ENCODE measurements around the gene EXO1.

EXO1 gene

DNA sequence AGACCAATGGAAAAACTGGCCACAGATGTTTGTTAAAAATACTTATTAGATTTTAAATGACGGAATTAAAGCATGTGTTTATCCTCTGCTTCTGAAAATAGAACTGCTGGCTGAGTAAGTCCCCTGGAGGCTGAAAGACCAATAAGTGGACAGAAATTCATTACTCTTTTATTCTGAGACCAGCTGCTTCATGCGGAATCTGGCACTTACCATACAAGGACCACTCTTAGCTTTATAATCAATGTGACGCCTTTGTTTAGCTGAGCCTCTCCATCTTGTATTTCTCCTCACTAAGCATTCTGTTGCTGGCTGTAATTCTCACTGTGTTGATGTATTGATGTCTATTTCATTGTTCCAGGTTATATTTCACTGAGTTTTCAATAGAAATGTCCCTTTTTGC lies 6.3 kb upstream of the EXO1 start:
- no peak for DNase-seq (ENCODE audit: low read depth)
- TF ChIP-seq, protein P1, sequence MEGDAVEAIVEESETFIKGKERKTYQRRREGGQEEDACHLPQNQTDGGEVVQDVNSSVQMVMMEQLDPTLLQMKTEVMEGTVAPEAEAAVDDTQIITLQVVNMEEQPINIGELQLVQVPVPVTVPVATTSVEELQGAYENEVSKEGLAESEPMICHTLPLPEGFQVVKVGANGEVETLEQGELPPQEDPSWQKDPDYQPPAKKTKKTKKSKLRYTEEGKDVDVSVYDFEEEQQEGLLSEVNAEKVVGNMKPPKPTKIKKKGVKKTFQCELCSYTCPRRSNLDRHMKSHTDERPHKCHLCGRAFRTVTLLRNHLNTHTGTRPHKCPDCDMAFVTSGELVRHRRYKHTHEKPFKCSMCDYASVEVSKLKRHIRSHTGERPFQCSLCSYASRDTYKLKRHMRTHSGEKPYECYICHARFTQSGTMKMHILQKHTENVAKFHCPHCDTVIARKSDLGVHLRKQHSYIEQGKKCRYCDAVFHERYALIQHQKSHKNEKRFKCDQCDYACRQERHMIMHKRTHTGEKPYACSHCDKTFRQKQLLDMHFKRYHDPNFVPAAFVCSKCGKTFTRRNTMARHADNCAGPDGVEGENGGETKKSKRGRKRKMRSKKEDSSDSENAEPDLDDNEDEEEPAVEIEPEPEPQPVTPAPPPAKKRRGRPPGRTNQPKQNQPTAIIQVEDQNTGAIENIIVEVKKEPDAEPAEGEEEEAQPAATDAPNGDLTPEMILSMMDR (IDR thresholded peaks at IDR 0.05; ENCODE audit: low read depth, low read length, missing control alignments) = no peak
- H3K4me3 ChIP-seq (ENCODE audit: low read depth, low read length) = no peak overlapping the region

DNA sequence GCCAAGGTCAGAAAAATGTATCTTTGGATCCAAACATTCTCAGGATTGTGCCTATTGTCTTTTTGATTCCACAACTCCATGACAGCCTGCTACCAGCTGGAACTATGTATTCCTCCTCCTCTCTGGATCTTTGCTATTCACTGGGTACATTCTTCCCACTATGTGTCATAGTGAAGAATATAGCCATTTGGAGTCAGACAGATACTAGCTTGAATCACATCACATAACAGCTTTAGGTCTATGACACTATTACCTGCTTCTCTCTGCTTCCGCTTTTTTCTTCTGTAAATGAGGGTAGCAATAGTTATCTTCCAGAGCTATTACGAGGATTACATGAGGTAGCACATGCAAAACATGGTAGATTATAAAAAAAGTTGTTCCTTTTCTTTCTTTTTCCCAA lies 5.4 kb upstream of the EXO1 start:
- TF ChIP-seq, protein P1 (IDR thresholded peaks at IDR 0.05; ENCODE audit: low read depth, low read length, missing control alignments) = no peak
- H3K4me3 ChIP-seq (ENCODE audit: low read depth, low read length) = no peak overlapping the region
- no peak for DNase-seq (ENCODE audit: low read depth)

DNA sequence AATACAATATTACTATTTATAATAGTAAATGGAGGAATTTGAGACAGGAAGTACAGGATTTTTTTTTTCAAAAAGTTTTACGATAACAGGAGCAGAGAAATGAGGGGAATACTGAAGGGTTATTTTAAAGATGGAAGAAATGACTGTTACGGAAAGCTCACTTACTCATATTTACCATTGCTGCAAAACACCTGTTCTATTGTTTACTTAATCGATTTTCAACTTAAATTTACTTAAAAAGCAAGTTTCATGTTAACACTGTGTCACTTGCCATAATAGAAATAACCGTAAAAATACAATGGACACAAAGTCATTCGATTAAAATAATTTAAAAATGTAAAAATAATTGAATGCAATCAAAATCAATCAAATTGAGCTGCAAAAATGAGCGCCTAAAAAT lies 3.4 kb upstream of the EXO1 start:
- TF ChIP-seq, protein P1 (IDR thresholded peaks at IDR 0.05; ENCODE audit: low read depth, low read length, missing control alignments) = no peak
- DNase-seq (ENCODE audit: low read depth) = no peak
- H3K4me3 ChIP-seq (ENCODE audit: low read depth, low read length) = no peak overlapping the region

DNA sequence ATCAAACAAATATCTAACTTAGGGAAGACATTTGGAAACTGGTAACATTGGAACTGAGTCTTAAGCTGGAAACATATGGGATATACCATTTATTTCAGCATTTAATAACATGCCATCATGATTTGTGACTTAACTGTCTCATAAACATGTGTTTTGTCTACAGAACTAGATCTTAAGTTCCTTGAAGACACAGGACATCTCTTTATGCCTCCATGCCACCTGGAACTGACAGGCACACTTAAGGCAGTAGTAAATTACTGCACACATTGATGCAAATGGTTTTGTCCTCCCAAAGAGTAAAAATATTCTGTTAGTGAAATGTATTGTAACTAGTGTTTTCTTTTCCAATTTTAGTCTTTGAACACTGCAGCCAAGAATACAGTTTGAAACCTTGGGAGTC lies 1.6 kb upstream of the EXO1 start:
- DNase-seq (ENCODE audit: low read depth) = no peak
- TF ChIP-seq, protein P1 (IDR thresholded peaks at IDR 0.05; ENCODE audit: low read depth, low read length, missing control alignments) = no peak
- H3K4me3 ChIP-seq (ENCODE audit: low read depth, low read length) = no peak overlapping the region

DNA sequence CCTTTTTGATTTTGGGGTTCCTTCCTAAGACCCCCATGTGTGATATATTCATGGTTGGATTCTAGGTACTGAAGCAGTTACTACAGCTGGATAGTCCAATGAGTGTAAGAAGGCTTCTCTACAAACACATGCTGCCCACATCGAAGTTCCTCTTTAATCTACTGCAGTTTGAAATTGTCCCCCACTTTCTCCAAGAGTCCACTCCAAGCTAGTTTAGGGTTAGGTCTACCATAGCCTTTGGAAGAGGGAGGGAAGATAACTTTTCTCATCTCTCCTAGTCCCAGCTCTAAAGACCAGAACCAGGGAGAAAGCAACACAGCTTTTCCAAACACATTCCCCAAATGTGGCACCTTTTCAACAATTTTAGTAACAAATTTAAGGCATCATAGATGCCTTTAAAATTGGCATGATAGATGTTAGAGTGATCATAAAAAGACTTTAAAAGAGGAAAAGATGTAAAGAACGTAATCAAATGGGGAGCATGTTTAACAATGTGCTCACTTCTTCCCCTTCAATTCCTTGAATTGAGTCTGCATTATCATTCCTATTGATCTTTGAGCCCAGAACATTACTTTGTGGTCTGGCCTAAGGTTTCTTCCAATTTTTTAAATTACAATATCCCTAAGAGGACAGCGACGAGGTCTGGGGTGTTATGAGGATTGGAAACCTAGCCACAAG lies 1.0 kb upstream of the EXO1 start:
- TF ChIP-seq, protein P1 (IDR thresholded peaks at IDR 0.05; ENCODE audit: low read depth, low read length, missing control alignments) = no peak
- DNase-seq (ENCODE audit: low read depth) = no peak
- H3K4me3 ChIP-seq (ENCODE audit: low read depth, low read length) = peak overlapping the region; percentile 91

DNA sequence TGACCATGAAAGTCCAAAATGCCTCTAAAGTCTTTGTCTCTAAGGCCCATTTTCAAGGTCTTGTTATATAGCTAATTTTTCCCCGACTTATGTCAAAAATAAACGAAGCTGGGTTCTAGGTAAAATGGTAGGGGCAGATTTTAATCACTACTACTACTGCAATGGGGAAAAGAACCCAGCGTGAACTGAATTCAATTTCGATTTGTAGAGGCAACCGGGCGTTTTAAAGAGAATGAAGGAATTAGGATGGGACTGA lies 536 bp upstream of the EXO1 start:
- H3K4me3 ChIP-seq (ENCODE audit: low read depth, low read length) = peak overlapping the region; percentile 91
- TF ChIP-seq, protein P1 (IDR thresholded peaks at IDR 0.05; ENCODE audit: low read depth, low read length, missing control alignments) = no peak
- DNase-seq (ENCODE audit: low read depth) = no peak

DNA sequence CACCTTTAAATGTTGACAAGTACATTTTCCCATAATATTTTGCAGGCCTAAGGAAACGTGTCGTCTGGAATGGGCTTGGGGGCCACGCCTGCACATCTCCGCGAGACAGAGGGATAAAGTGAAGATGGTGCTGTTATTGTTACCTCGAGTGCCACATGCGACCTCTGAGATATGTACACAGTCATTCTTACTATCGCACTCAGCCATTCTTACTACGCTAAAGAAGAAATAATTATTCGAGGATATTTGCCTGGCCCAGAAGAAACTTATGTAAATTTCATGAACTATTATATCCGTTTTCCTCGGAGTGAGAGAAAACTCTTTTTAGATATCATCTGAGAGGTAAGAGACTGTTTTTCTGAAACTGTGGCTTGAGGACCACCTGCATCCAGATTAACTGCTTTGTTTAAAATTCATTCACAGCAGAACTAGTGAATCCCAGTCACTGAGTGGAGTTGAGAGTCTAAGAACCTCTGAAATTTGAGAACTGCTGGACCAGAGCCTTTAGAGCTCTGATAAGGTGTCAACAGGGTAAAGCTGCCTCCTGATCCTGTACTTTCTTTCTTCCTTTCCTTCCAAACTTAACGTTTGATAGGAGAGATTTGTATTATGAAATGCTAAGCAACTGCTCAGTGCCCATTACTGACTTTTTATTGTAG lies 811 bp downstream of the EXO1 start:
- TF ChIP-seq, protein P1 (IDR thresholded peaks at IDR 0.05; ENCODE audit: low read depth, low read length, missing control alignments) = no peak
- peak overlapping the region; percentile 91 for H3K4me3 ChIP-seq (ENCODE audit: low read depth, low read length)
- no peak for DNase-seq (ENCODE audit: low read depth)

Measured in GM12864 (cell line).